CD4-positive, alpha-beta memory T cell (primary cell): ENCODE data around the gene FBXO46. TPM values are rescaled to one million over a fixed set of nuclear protein-coding genes. Genes with fewer than 3 reads are reported as not detected.
"Not testable (repeated sequence)": the region's sequence is repeated elsewhere in the genome, so short reads cannot be mapped to it uniquely, and the experiment has no call there.

ENCODE experiments used
- CTCF ChIA-PET: fragments of 350-600 bp; sonication (Branson Sonifier 250); formaldehyde crosslinking; loops from one replicate; lab custom pipeline; 2021; ENCODE audit warnings: inconsistent platforms; ENCODE audit not compliant: partially characterized antibody; lab: Charles Lee
- POLR2A ChIA-PET: fragments of 350-600 bp; sonication (Branson Sonifier 250); formaldehyde crosslinking; loops from one replicate; lab custom pipeline; 2021; ENCODE audit not compliant: partially characterized antibody; lab: Charles Lee
- DNase-seq, 5 donors: peaks; one replicate each; pipeline versions ENCODE4 v3.0.0 to v3.0.0-alpha.2; 2020 to 2022; ENCODE audit warnings: mixed read lengths in 1 of 5
- H3K27ac ChIP-seq: one replicate; pipeline ENCODE4 v1.7.0; 2013; ENCODE audit warnings: low read depth, low read length
- H3K27me3 ChIP-seq: 2 replicates; pipeline ENCODE4 v1.7.0; 2013; ENCODE audit warnings: mild to moderate bottlenecking, low read length, moderate library complexity; ENCODE audit not compliant: insufficient read depth
- H3K36me3 ChIP-seq: 2 replicates; pipeline ENCODE4 v1.7.0; 2013; ENCODE audit warnings: mild to moderate bottlenecking, low read length, moderate library complexity; ENCODE audit not compliant: insufficient read depth
- H3K4me1 ChIP-seq: 2 replicates; pipeline ENCODE4 v1.7.0; 2013; ENCODE audit warnings: mild to moderate bottlenecking, low read length, moderate library complexity; ENCODE audit not compliant: insufficient read depth
- H3K4me3 ChIP-seq, 2 donors: one replicate each; pipeline ENCODE4 v1.7.0; 2013; ENCODE audit warnings: low read length in 2 of 2, mild to moderate bottlenecking in 1 of 2
- H3K9me3 ChIP-seq, 2 donors: one replicate each; pipeline ENCODE4 v1.7.0; 2013; ENCODE audit warnings: low read length in 2 of 2, control low read depth in 1 of 2; ENCODE audit not compliant: control insufficient read depth in 1 of 2
- H3K27ac Mint-ChIP-seq, 7 donors: one replicate each; pipeline ENCODE4 v1.8.0; 2020 to 2021; ENCODE audit warnings: mixed read lengths in 7 of 7, mild to moderate bottlenecking in 6 of 7, inconsistent platforms in 3 of 7, moderate library complexity in 3 of 7
- H3K27me3 Mint-ChIP-seq, 2 donors: one replicate each; pipeline ENCODE4 v1.8.0; 2020 to 2021; ENCODE audit warnings: mixed read lengths in 2 of 2
- H3K36me3 Mint-ChIP-seq, 2 donors: one replicate each; pipeline ENCODE4 v1.8.0; 2020 to 2021; ENCODE audit warnings: mixed read lengths in 2 of 2, inconsistent platforms in 1 of 2, mild to moderate bottlenecking in 1 of 2
- H3K4me1 Mint-ChIP-seq, 4 donors: one replicate each; pipeline ENCODE4 v1.8.0; 2020 to 2021; ENCODE audit warnings: mixed read lengths in 4 of 4, mild to moderate bottlenecking in 1 of 4
- H3K4me3 Mint-ChIP-seq, 8 donors: one replicate each; pipeline ENCODE4 v1.8.0; 2020 to 2021; ENCODE audit warnings: mixed read lengths in 8 of 8, mild to moderate bottlenecking in 7 of 8, moderate library complexity in 6 of 8, inconsistent platforms in 3 of 8
- H3K9me3 Mint-ChIP-seq, 8 donors: one replicate each; pipeline ENCODE4 v1.8.0; 2020 to 2021; ENCODE audit warnings: mixed read lengths in 8 of 8, mild to moderate bottlenecking in 5 of 8, inconsistent platforms in 3 of 8, moderate library complexity in 1 of 8
- intact Hi-C: fragments of 100-400 bp; cut with micrococcal nuclease; formaldehyde crosslinking; loops from one replicate; pipeline ENCODE4 v1.15.1; 2023
- polyA plus RNA-seq, 2 donors: library from polyadenylated mRNA; unstranded; fragments of 300-500 nt; fragmentation: Illumina TruSeq; gene quantifications; one replicate each; pipeline ENCODE4 v1.2.3, GENCODE V29; 2021
- total RNA-seq, 2 experiments: library from RNA; stranded (reverse); gene quantifications; one replicate each; pipeline ENCODE4 v1.2.3, GENCODE V29; 2021

The FBXO46 gene
- total and polyA plus RNA-seq, 4 experiments from 2014 or later, result 3.7 to 37.3 (median 25.1) TPM

GRCh38 chr19:45752639-45753038, 21.9 kb upstream of the FBXO46 start:
- ChIA-PET POLR2A (no interaction called here), CTCF (interaction anchor here (0.7 to 2.4 kb wide), 2 partner anchors 43 to 47 kb away, joined by 5 to 9 read pairs; no protein-coding TSS in a partner anchor)
- no peak overlapping the region for H3K27ac Mint-ChIP-seq
- no peaks in the 10 kb centered on the region for H3K9me3 Mint-ChIP-seq
- Histone ChIP-seq H3K9me3 (no peaks in the 10 kb centered on the region), H3K4me1 (no peaks in the 10 kb centered on the region), H3K36me3 (no peaks in the 10 kb centered on the region), H3K4me3 (no peak overlapping the region), H3K27ac (no peak overlapping the region), H3K27me3 (no peaks in the 10 kb centered on the region)
- DNase-seq, result no peak
- peaks cover 0 to 2% (median 0%) of the 10 kb centered on the region in 4 donors for H3K4me1 Mint-ChIP-seq
- no peak overlapping the region for H3K4me3 Mint-ChIP-seq
- intact Hi-C loops, result no loop called here
- H3K27me3 Mint-ChIP-seq, result peaks cover under 1 to 2% of the 10 kb centered on the region in 2 donors
- no peaks in the 10 kb centered on the region for H3K36me3 Mint-ChIP-seq

GRCh38 chr19:45751483-45751882, 20.8 kb upstream of the FBXO46 start:
- H3K4me1 Mint-ChIP-seq, H3K9me3 Mint-ChIP-seq, H3K4me3 ChIP-seq, H3K27ac ChIP-seq, CTCF ChIA-PET, DNase-seq, POLR2A ChIA-PET, H3K27ac Mint-ChIP-seq, H3K27me3 Mint-ChIP-seq, H3K36me3 Mint-ChIP-seq, H3K27me3 ChIP-seq, intact Hi-C loops, H3K4me3 Mint-ChIP-seq, H3K9me3 ChIP-seq, H3K36me3 ChIP-seq, H3K4me1 ChIP-seq: not testable (repeated sequence)

GRCh38 chr19:45747513-45747912, 16.8 kb upstream of the FBXO46 start:
- POLR2A ChIA-PET, result no interaction called here

DNA sequence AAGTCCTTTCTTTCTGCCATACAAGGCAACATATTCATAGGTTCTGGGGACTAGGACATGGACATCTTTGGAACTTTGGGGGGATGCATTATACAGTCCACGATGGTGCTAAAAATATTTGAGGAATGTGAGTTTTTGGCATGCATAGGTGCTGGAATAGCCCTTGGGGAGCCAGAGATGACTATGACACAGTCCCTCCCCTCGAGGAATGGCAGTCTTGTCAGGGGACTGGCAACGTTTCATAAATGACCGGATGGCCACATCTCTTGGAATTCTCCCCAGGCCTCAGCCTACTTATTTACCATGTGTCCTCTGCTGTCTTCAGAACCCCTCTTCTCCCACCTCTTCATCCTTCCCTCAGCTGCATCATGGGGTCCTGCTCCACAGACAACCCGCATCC, 16.2 kb upstream of the FBXO46 start:
- Histone ChIP-seq H3K4me3 (no peak overlapping the region), H3K4me1 (no peaks in the 10 kb centered on the region), H3K36me3 (no peaks in the 10 kb centered on the region), H3K27me3 (no peaks in the 10 kb centered on the region), H3K27ac (no peak overlapping the region), H3K9me3 (no peaks in the 10 kb centered on the region)
- CTCF ChIA-PET, result no interaction called here
- Mint-ChIP-seq H3K36me3 (no peaks in the 10 kb centered on the region), H3K9me3 (no peaks in the 10 kb centered on the region), H3K4me3 (no peak overlapping the region), H3K27me3 (peaks cover 6 to 8% of the 10 kb centered on the region in 2 donors), H3K27ac (no peak overlapping the region), H3K4me1 (no peaks in the 10 kb centered on the region)
- intact Hi-C loops, result no loop called here
- no peak for DNase-seq
- POLR2A ChIA-PET, result no interaction called here

More at GRCh38 chr19:45747513-45747912, 16.8 kb upstream of the FBXO46 start:
- Histone ChIP-seq H3K4me1 (no peaks in the 10 kb centered on the region), H3K36me3 (no peaks in the 10 kb centered on the region), H3K27ac (no peak overlapping the region), H3K27me3 (no peaks in the 10 kb centered on the region), H3K9me3 (no peaks in the 10 kb centered on the region), H3K4me3 (no peak overlapping the region)
- CTCF ChIA-PET, result no interaction called here
- H3K36me3 Mint-ChIP-seq, result no peaks in the 10 kb centered on the region
- peak overlapping the region in 1 of 7 donors; percentile 30 for H3K27ac Mint-ChIP-seq
- no peak for DNase-seq
- H3K4me1 Mint-ChIP-seq, result no peaks in the 10 kb centered on the region
- no peaks in the 10 kb centered on the region for H3K9me3 Mint-ChIP-seq
- intact Hi-C loops, result no loop called here
- no peak overlapping the region for H3K4me3 Mint-ChIP-seq
- H3K27me3 Mint-ChIP-seq, result peaks cover 6 to 7% of the 10 kb centered on the region in 2 donors

GRCh38 chr19:45745606-45746005, 14.9 kb upstream of the FBXO46 start:
- Mint-ChIP-seq H3K36me3 (no peaks in the 10 kb centered on the region), H3K4me3 (no peak overlapping the region), H3K9me3 (no peaks in the 10 kb centered on the region), H3K27me3 (peaks cover 6 to 8% of the 10 kb centered on the region in 2 donors), H3K4me1 (no peaks in the 10 kb centered on the region), H3K27ac (no peak overlapping the region)
- no peaks in the 10 kb centered on the region for H3K4me1 ChIP-seq
- no peaks in the 10 kb centered on the region for H3K36me3 ChIP-seq
- intact Hi-C loops, result no loop called here
- no peaks in the 10 kb centered on the region for H3K9me3 ChIP-seq
- ChIA-PET CTCF (no interaction called here), POLR2A (no interaction called here)
- DNase-seq, result no peak
- H3K27ac ChIP-seq, result no peak overlapping the region
- no peak overlapping the region for H3K4me3 ChIP-seq
- H3K27me3 ChIP-seq, result no peaks in the 10 kb centered on the region

DNA sequence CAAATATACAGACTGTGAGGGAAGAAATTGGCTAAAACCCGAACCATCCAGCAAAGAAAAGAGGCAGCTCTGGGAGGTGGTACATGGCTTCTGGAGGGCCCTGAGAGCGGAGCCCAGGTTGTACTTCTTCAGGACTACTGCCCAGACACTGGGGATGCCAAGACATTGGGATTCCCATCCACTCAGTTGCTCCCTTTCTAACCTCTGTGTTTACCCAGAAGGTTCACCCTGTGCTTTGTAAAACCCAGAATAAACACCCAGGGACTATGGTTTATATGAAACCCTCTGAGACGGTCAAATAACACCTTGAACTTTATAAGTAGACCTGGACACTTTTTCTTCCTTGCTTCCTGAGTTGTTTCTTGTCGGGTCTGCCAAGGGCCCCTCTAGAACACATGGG, 12.3 kb upstream of the FBXO46 start:
- Mint-ChIP-seq H3K36me3 (no peaks in the 10 kb centered on the region), H3K27me3 (peaks cover 10 to 12% of the 10 kb centered on the region in 2 donors), H3K4me1 (no peaks in the 10 kb centered on the region), H3K4me3 (no peak overlapping the region), H3K9me3 (no peaks in the 10 kb centered on the region), H3K27ac (no peak overlapping the region)
- intact Hi-C loops, result no loop called here
- H3K4me3 ChIP-seq, result no peak overlapping the region
- ChIA-PET CTCF (interaction anchor here (0.6 kb wide), 1 partner anchor 517 kb away, joined by 5 read pairs; no protein-coding TSS in a partner anchor), POLR2A (no interaction called here)
- H3K27ac ChIP-seq, result no peak overlapping the region
- no peaks in the 10 kb centered on the region for H3K4me1 ChIP-seq
- no peaks in the 10 kb centered on the region for H3K9me3 ChIP-seq
- DNase-seq, result no peak
- no peaks in the 10 kb centered on the region for H3K36me3 ChIP-seq
- no peaks in the 10 kb centered on the region for H3K27me3 ChIP-seq

DNA sequence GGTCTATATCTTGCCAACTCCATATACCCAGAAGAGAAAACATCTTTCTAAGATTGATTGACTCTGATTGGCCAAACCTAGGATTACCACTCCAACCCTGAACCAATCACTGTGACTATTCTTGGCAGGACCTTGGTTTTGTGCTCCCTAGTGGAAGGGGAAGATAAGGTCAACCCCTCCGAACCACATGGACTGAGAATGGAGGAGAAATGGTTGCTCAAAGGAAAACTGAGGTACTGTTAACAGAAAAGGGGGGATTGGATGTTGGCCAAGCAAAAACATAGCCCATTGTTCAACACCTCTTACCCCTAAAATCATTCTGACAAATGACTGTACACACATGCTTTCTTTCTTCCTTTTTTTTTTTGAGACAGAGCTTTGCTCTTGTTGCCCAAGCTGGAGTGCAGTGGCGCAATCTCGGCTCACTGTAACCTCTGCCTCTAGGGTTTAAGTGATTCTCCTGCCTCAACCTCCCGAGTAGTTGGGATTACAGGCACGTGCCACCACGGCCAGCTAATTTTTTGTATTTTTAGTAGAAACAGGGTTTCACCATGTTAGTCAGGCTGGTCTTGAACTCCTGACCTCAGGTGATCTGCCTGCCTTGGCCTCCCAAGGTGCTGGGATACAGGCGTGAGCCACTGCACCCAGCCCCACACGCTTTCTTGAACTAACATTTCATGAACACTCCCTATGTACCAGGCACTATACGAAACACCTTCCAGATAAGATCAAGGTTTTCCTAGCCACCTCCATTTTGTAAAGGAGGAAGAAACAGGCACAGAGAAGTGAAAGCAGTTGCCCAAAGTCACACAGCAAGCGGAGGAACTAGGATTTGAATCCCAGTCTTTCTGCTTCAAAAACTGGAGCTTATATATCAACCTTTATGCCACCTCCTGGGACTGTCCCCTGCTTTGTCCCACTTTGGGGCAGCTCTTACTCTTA, 9.1 kb upstream of the FBXO46 start:
- H3K4me3 Mint-ChIP-seq, result no peak overlapping the region
- CTCF ChIA-PET, result no interaction called here
- no peaks in the 10 kb centered on the region for H3K4me1 Mint-ChIP-seq
- intact Hi-C loops, result no loop called here
- peaks cover 7 to 8% of the 10 kb centered on the region in 2 donors for H3K27me3 Mint-ChIP-seq
- H3K27ac Mint-ChIP-seq, result peak overlapping the region in 1 of 7 donors; percentile 31
- DNase-seq, result no peak
- no peaks in the 10 kb centered on the region for H3K36me3 ChIP-seq
- no peaks in the 10 kb centered on the region for H3K9me3 Mint-ChIP-seq
- no peak overlapping the region for H3K4me3 ChIP-seq
- POLR2A ChIA-PET, result interaction anchor here (0.6 kb wide), 1 partner anchor 32 kb away, joined by 3 read pairs; no protein-coding TSS in a partner anchor
- no peaks in the 10 kb centered on the region for H3K4me1 ChIP-seq
- H3K36me3 Mint-ChIP-seq, result no peaks in the 10 kb centered on the region
- no peaks in the 10 kb centered on the region for H3K27me3 ChIP-seq
- no peak overlapping the region for H3K27ac ChIP-seq
- no peaks in the 10 kb centered on the region for H3K9me3 ChIP-seq
